Left lung (tissue), 10 donors: ENCODE data around the gene RAB26. TPM values are rescaled to one million over a fixed set of nuclear protein-coding genes. Genes with fewer than 3 reads are reported as not detected.
"Not testable (repeated sequence)": the region's sequence is repeated elsewhere in the genome, so short reads cannot be mapped to it uniquely, and the experiment has no call there.

Source experiments
- ATAC-seq: fragments of 200-7000 bp; cut with Tn5 transposase; one replicate; pipeline ENCODE4 v1.9.1; 2020; ENCODE audit warnings: moderate library complexity
- DNase-seq, 4 donors: peaks; one replicate each; pipeline ENCODE4 v3.0.0-alpha.2; 2013 to 2020
- H3K27ac ChIP-seq, 2 donors: fragments of 200-600 bp; sonication (generic) in 1 of 2; one replicate each; pipeline versions ENCODE4 v1.5.0 to v1.8.0; 2020 to 2021
- H3K27me3 ChIP-seq, 2 donors: fragments of 200-600 bp; sonication (generic) in 1 of 2; one replicate each; pipeline versions ENCODE4 v1.5.0 to v1.8.0; 2020 to 2021
- H3K36me3 ChIP-seq, 2 donors: fragments of 200-600 bp; sonication (generic) in 1 of 2; one replicate each; pipeline versions ENCODE4 v1.5.0 to v1.8.0; 2020 to 2021
- H3K4me1 ChIP-seq, 2 donors: fragments of 200-600 bp; one replicate each; pipeline ENCODE4 v1.8.0; 2021
- H3K4me3 ChIP-seq, 2 donors: fragments of 200-600 bp; sonication (generic) in 1 of 2; one replicate each; pipeline versions ENCODE4 v1.5.0 to v1.8.0; 2020 to 2021; ENCODE audit warnings: mild to moderate bottlenecking in 1 of 2
- H3K9me3 ChIP-seq, 2 donors: fragments of 200-600 bp; sonication (generic) in 1 of 2; one replicate each; pipeline versions ENCODE4 v1.5.0 to v1.8.0; 2020 to 2021
- intact Hi-C, 2 donors: fragments of 100-400 bp; cut with DNase I; formaldehyde crosslinking; loops; one replicate each; pipeline versions ENCODE4 v1.11.2 to v1.14.2; 2022
- polyA plus RNA-seq, 6 donors: library from polyadenylated mRNA; unstranded; fragments of 120-200 nt; gene quantifications; one replicate each; pipeline ENCODE4 v1.2.1, GENCODE V29; 2013; ENCODE audit not compliant: insufficient read length in 6 of 6
- total RNA-seq, 2 donors: library from RNA; stranded (reverse); fragmentation: NEBNext Ultra II Directional; extraction: Animal tissue kit (Norgen Biotek cat#: 25700); gene quantifications; one replicate each; pipeline ENCODE4 v1.2.1, GENCODE V29; 2021
- TF ChIP-seq, protein P1 (sequence below), 2 donors: fragments of 200-600 bp; sonication (generic) in 1 of 2; IDR thresholded peaks; one replicate each; pipeline versions ENCODE4 v1.5.0 to v1.8.0; 2021; ENCODE audit warnings: antibody characterized with exemption in 2 of 2
- donor health status: DM: no; HTN: yes; CAD: no.
- donor health status: DM: no; HTN: no; CAD: no.

Gene RAB26
- total and polyA plus RNA-seq, 8 donors = 0.73 to 1.9 (median 1.4) TPM

DNA sequence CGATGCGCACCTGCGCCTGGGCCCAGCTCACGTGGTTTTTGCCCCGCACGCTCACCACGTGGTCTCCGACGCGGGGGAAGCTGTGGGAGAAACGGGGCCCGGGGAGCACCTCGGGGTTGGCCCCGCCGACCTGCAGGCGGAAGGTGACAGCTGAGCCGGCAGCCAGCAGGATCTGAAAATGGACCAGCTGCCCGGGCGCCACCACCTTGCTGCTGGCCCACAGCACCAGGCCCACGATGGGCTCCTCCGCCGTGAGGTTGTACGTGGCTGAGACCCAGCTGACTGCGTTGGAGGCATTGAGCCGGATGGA is 39.2 kb upstream of the RAB26 start:
- H3K27me3 ChIP-seq, ATAC-seq, H3K27ac ChIP-seq, intact Hi-C loops, H3K4me3 ChIP-seq, H3K9me3 ChIP-seq, H3K4me1 ChIP-seq: not testable (repeated sequence)
- peaks cover 0 to 83% of the 10 kb centered on the region in 2 donors for H3K36me3 ChIP-seq
- peak in 1 of 4 donors; percentile 74 for DNase-seq

DNA sequence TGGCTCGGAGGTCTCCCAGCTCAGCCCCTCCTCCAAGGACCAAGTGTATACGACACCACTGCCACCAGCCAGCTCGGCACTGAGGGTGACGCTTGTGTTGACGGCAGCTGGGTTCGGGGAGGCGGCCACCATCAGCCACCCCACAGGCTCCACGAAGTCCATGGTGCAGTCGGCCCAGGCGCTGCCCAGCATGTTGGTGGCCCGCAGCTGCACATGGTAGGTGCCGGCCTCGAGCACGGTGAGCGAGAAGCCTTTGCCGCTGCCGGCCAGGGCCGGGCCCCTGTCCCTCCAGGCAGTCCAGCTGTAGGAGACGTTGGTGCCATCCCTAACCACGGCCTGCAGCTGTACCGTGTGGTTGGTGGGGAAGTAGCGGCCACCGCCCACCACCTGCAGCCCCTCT is 38.6 kb upstream of the RAB26 start:
- ATAC-seq = peak; percentile 20
- H3K9me3 ChIP-seq, H3K27me3 ChIP-seq, H3K4me3 ChIP-seq, H3K4me1 ChIP-seq, intact Hi-C loops, DNase-seq, H3K27ac ChIP-seq: not testable (repeated sequence)
- peaks cover 0 to 89% of the 10 kb centered on the region in 2 donors for H3K36me3 ChIP-seq

DNA sequence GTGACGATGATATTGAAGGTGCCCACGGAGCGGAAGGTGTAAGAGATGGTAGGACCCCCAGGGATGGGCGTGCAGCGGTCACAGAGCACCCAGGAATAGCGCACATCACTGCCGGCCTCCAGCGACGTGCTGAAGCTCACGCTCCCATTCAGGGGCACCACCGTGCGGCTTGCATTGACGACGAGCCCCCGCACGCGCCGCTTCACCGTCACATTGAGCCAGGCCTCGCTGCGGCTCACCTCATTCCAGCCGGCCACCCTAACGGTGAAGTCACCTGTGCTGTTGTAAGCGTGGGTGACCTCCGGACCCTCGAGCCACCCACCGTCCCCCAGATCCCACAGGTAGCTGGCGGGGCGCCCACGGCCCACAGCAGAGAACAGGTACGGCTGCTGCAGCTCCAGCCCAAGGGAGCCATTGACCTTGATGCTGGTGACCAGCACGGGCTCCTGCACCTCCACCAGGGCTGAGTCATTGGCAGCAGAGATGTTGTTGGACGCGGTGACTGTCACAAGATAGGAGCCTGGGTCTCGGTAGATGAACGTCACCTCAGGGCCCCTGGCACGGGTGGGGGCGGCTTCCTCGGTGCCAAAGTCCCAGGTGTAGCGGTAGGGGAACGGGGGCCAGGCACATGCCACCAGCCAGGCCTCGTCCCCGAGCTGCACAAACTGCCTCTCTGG is 38.0 kb upstream of the RAB26 start:
- DNase-seq = not testable (repeated sequence)

DNA sequence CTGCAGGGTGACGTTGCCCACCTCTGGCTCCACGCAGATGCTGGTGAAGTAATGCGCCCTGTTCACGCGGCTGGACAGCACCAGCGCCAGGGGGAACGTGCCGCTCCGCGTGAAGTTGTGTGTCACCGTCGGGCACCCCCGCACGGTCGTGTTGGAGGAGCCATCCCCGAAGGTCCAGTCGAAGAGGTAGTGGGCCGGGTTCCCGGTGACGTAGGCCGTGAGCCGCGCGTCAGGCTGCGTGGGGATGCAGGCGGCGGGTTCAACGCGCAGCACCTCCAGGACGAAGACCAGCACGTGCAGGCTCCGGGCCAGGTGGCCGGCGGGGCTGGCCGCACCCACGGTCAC is 37.4 kb upstream of the RAB26 start:
- H3K9me3 ChIP-seq, H3K27ac ChIP-seq, intact Hi-C loops, H3K4me1 ChIP-seq, H3K27me3 ChIP-seq, H3K4me3 ChIP-seq, ATAC-seq: not testable (repeated sequence)
- peak in 1 of 4 donors; percentile 77 for DNase-seq
- peaks cover 0 to 84% of the 10 kb centered on the region in 2 donors for H3K36me3 ChIP-seq

More for the DNA sequence above, 38.0 kb upstream of the RAB26 start:
- intact Hi-C loops, H3K4me3 ChIP-seq, H3K9me3 ChIP-seq, H3K27me3 ChIP-seq, H3K27ac ChIP-seq, H3K4me1 ChIP-seq, ATAC-seq: not testable (repeated sequence)
- peaks cover 0 to 89% of the 10 kb centered on the region in 2 donors for H3K36me3 ChIP-seq

DNA sequence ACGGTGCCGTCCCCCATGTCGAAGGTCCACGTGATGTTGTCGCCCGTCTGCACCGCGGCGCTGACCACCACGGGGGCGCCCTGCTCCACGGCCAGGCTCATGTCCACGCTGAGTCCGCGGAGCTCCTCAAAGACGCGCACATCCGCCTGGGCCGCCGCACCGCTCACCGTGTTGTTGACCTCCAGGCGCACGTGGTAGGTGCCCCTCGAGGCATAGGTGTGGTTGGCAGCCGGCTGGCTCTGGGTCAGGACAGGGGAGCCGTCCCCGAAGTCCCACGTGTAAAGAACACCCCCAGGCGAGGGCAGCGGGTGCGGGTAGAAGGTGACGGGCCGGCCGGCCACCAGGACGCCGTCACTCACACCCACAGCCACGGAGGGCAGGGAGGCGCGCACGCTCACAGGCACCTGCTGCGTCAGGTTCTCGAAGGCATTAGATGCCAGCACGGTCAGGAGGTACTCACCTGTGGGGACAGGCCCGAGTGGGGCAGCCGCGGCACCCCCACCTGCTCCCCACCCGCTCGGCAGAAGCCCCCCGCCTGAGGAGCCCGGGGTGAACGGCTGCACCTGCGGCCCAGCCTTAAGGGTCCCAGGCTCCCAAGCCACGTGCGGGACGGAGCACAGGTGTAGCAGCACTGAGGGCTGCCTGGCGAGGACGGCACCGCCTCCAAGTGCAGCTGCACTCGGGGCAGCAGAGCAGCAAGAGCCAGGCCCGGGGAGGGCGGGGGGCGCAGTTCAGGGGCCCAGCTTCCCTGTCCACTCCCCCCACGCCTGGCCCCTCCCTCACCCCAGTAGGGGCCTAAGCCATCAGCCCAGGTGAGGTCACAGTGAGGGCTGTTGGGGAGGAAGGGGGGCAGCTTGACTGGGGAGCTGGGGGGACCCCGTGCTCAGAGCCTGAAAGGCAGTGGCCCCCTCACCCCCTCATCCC is 36.8 kb upstream of the RAB26 start:
- H3K27me3 ChIP-seq, intact Hi-C loops, H3K4me3 ChIP-seq, DNase-seq, H3K27ac ChIP-seq, H3K9me3 ChIP-seq, H3K4me1 ChIP-seq: not testable (repeated sequence)
- peak; percentile 19 for ATAC-seq
- H3K36me3 ChIP-seq = peaks cover 0 to 79% of the 10 kb centered on the region in 2 donors

DNA sequence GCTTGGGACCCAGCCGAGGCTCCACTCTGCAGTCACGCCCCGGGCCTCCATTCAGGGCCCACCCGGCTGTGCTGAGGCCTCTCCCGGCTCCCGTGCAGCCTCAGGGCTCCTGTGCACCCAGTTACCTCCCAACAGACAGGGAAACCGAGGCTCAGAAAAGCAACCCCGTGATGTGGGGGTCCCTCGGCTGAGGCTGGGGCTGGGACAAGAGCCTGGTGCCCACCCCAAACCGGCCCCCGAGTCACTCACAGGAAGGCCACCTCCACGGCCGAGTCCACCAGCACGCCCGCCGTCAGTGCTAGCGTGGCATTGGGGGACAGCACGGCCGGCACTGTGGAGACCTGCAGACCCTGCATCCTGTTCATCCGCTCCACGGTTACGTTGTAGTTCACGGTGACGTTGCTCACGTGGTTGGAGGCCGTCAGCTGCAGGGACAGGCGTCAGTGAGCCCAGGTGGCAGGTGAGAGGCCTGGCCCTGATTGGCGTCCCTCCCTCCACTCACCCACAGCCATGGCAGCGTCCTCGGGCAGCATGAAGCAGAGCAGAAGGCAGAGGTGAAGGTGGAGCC is 35.8 kb upstream of the RAB26 start:
- H3K9me3 ChIP-seq, DNase-seq, H3K27me3 ChIP-seq, ATAC-seq, intact Hi-C loops, H3K27ac ChIP-seq, H3K4me3 ChIP-seq, H3K4me1 ChIP-seq: not testable (repeated sequence)
- peaks cover 0 to 75% of the 10 kb centered on the region in 2 donors for H3K36me3 ChIP-seq

DNA sequence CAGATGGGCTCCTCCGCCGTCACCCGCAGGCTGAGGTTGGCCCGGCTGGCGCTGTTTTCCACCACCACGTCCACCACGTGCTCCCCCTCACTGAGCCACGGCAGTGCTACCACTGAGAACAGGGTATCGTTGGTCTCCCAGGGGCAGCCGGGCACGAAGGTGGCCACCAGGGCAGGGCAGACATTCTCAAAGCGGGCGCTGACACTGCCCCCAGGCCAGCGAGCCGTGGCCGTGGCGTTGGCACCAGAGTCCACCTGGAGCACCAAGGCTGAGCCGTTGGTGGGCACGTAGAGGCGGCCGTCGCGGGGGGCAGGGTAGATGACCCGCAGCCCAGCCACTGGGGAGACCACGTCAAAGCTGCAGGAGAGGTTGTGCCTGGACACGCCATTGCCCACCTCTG is 34.2 kb upstream of the RAB26 start:
- ATAC-seq, H3K9me3 ChIP-seq, H3K27me3 ChIP-seq, H3K27ac ChIP-seq, intact Hi-C loops, H3K4me1 ChIP-seq, H3K4me3 ChIP-seq, DNase-seq: not testable (repeated sequence)
- peaks cover 0 to 61% of the 10 kb centered on the region in 2 donors for H3K36me3 ChIP-seq

DNA sequence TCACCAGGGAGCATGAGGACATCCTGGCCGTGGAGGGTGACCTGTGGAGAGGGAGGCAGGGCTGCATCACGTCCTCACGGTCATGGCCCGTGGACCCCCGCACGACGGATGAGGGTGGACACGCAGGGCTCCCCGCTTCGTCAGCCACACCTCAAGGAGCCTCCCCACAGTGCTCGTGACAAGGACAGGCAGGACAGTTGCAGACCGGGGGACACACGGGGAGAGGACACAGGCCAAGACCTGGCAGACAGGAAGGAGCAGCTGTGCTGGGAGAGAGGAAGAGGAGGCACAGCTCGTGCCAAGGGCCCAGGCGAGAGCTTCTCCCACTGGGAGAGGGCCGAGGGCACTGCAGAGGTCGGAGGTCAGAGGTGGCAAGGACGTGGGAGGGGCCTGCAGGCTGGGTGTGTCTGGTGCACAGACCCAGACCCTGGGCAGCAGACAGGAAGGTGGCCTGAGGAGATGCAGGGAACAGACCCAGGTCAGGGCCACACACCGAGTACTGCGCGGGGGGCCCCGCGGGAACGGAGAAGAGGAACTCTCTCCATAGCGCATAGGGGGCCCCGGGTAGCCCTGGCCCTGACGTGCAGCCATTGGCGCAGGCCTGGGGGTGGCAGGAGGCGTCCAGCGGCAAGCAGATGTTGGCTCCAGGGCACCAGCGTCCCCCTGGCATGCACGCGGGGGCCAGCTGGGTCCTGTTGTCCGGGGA is 33.4 kb upstream of the RAB26 start:
- H3K4me1 ChIP-seq, DNase-seq, H3K27me3 ChIP-seq, intact Hi-C loops, H3K4me3 ChIP-seq, H3K27ac ChIP-seq, H3K9me3 ChIP-seq, ATAC-seq: not testable (repeated sequence)
- peaks cover 0 to 53% of the 10 kb centered on the region in 2 donors for H3K36me3 ChIP-seq

DNA sequence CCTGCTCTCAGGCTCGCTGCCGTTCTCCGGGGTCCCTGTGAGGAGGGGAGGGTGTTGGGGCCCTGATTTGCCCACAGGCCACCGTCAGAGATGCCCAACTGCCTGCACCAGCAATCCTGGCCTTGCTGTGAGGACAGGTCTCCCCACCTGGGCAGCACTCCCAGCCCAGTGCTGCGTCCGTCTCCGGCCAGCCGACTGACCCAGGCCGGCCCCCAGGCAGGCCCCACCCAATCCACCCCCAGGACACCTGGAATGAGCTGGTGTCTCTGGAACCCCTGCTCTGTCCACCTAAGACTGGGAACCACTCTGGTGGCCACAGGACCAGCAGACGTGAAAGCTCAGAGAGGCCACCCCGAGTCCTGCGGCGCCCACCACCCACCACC is 32.8 kb upstream of the RAB26 start:
- H3K27me3 ChIP-seq = no peaks in the 10 kb centered on the region
- intact Hi-C loops = no loop called here
- no peak overlapping the region for H3K4me3 ChIP-seq
- DNase-seq (no peak), ATAC-seq (no peak)
- H3K9me3 ChIP-seq = no peaks in the 10 kb centered on the region
- TF ChIP-seq, protein P1, sequence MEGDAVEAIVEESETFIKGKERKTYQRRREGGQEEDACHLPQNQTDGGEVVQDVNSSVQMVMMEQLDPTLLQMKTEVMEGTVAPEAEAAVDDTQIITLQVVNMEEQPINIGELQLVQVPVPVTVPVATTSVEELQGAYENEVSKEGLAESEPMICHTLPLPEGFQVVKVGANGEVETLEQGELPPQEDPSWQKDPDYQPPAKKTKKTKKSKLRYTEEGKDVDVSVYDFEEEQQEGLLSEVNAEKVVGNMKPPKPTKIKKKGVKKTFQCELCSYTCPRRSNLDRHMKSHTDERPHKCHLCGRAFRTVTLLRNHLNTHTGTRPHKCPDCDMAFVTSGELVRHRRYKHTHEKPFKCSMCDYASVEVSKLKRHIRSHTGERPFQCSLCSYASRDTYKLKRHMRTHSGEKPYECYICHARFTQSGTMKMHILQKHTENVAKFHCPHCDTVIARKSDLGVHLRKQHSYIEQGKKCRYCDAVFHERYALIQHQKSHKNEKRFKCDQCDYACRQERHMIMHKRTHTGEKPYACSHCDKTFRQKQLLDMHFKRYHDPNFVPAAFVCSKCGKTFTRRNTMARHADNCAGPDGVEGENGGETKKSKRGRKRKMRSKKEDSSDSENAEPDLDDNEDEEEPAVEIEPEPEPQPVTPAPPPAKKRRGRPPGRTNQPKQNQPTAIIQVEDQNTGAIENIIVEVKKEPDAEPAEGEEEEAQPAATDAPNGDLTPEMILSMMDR (IDR thresholded peaks at IDR 0.05) = no peak
- peaks cover 0 to 48% of the 10 kb centered on the region in 2 donors for H3K36me3 ChIP-seq
- H3K27ac ChIP-seq = no peak overlapping the region
- H3K4me1 ChIP-seq = no peaks in the 10 kb centered on the region

DNA sequence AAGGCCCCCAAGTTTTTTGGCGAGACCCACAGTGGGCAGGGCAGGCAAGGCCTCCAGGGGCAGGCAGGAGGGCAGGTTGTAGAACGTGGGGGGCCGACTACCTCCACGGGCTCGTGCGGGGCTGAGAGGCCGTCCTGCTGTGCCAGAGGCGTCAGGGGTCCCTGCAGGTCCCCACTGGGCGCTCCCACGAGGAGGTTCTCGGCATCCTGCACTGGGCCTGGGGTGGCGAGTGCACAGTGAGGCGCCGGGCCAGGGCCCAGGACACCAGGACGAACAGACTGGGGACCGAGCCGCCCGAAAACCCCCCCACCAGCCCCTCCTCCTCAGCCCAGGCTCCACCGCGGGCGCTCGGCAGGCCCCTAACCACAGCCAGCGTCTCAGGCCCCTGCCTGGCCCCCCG is 32.0 kb upstream of the RAB26 start:
- intact Hi-C loops, DNase-seq, ATAC-seq, H3K27me3 ChIP-seq, H3K9me3 ChIP-seq, H3K4me1 ChIP-seq, H3K27ac ChIP-seq, H3K4me3 ChIP-seq: not testable (repeated sequence)
- peaks cover 0 to 39% of the 10 kb centered on the region in 2 donors for H3K36me3 ChIP-seq

DNA sequence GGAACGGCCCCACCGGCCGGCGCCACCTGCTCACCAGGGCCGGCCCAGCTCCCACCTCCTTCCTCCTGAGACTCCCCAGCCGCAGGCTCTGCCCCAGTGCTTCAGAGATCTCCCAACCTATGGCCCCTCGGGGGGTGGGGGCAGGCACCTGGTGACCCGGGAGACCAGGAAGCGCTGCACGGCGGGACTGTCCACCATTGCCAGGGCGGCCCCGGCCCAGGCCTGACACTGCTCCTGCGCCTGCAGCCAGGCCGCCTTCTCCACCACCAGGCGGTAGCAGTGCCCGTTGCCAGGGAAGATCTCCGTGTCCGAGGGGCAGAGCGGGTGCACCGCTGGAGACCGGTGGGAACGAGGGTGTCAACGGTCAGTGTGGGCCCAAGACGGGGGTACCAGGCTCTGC is 31.1 kb upstream of the RAB26 start:
- H3K27me3 ChIP-seq, H3K4me1 ChIP-seq, DNase-seq, H3K27ac ChIP-seq, H3K4me3 ChIP-seq, intact Hi-C loops, H3K9me3 ChIP-seq, ATAC-seq: not testable (repeated sequence)
- peaks cover 0 to 30% of the 10 kb centered on the region in 2 donors for H3K36me3 ChIP-seq
